Left forelimb (tissue), 1 donor: ENCODE data around the gene ARL4A.
"Not testable (repeated sequence)": the region's sequence is repeated elsewhere in the genome, so short reads cannot be mapped to it uniquely, and the experiment has no call there.

Experiments
- DNase-seq: peaks from one replicate; pipeline ENCODE4 v3.0.0-alpha.2; 2018; ENCODE audit warnings: low spot score

ARL4A gene

DNA sequence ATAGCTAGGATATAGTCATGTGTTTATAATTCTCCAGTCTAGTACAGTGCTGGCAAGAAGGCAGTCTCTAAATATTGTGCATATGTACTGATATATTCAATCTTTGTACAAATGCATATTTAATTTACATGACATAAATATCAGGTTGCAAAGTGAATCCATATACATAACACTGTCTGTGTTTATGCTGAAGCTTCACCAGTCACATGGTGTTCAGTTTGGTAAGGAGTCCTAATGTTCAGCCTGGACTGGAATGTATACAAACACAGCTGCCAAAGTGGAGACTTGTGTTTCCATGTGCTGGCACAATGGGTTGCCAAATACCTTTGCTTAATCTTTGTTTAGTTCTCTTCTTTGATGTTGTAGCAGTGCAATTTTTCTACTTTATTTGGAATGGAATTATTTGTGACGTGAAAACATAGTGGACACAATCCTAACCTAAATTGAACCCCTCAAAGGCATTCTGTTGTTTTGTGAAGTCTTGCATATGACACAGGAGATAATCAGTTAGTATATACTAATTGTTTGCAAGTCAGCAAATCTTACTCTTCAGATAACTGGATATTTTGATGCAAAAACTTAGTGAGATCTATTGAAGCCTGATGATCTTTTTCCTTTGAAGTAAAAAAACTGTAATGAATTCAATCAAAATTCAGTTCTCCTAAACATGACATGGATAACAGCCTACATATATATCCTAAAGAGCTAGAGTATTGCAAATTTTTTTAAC lies 17.3 kb upstream of the ARL4A start:
- DNase-seq, result no peak

DNA sequence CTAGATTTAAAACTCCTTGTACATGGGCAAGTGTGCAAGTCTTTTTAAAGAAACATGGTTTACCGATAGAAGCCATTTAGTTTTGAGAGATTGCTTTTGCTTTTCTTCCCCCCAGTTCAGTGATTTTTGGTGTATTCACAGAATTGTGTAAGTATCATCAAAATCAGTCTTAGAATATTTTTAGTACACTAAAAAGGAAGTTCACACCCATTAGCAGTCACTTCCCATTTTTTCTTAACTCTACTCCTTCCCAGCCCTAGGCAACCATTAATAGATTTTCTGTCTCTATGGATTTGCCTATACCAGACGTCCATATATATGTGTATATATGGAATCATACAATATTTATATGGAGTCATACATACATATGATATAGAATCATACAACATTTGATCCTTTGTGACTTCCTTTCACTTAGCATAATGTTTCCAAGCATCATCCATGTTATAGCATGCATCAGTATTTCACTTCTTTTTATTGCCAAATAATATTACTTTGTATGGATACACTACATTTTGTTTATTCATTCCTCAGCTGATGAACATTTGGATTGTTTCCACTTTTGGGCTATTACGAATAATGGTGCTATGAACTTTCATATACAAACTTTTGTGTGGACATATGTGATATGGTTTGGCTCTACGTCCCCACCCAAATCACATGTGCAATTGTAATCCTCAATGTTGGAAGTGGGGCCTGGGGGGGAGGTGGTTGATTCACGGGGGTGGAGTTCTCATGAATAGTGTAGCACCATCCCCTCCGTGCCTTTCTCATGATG lies 16.5 kb upstream of the ARL4A start:
- DNase-seq, result no peak

DNA sequence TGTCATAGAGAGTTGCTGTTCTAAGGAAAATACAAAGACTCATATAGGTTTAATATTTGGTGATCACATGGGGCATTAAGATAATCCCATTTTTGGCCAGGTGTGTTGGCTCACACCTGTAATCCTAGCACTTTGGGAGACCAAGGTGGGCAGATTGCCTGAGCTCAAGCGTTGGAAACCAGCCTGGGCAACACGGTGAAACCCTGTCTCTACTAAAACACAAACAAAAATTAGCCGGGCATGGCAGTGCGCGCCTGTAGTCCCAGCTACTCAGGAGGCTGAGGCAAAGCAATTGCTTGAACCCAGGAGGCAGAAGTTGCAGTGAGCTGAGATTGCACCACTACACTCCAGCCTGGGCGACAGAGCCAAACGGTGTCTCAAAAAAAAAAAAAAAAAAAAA lies 14.0 kb upstream of the ARL4A start:
- not testable (repeated sequence) for DNase-seq

DNA sequence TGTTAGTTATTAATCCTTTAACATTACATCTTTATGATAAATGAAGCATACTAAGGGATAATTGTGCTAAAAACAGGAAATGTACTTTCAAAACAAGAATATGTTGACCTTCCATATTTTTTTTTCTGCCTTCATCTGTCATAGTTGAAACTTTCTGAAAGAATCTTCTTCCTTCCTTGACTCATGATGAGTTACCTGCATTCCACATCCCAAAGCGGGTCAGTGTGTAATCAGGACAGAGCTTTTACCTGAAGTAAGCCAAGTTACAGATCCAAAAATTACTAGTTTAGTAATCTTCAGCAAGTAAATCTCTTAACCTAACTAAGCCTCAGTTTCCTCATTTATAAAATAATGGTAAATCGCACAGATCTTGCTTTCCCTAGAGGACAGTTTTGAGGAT lies 13.4 kb upstream of the ARL4A start:
- DNase-seq, result no peak

DNA sequence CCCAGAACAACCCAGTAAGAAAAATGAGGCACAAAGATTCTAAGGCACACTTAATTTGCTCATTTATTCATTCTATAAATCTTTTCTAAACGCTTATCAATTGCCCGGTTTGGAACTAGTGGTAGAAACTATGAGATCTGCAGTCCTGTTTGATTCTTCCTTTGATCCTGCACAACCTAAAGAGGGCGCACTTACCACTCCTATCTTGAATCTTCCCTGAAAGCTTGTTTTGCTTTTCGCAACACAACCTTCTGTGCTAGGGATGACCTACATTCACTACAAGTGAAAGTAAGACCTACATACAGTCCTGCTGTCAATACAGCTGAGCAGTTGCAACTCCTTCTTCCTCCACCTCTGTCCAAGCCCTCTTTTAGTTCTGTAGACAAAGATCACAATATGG lies 12.6 kb upstream of the ARL4A start:
- no peak for DNase-seq

DNA sequence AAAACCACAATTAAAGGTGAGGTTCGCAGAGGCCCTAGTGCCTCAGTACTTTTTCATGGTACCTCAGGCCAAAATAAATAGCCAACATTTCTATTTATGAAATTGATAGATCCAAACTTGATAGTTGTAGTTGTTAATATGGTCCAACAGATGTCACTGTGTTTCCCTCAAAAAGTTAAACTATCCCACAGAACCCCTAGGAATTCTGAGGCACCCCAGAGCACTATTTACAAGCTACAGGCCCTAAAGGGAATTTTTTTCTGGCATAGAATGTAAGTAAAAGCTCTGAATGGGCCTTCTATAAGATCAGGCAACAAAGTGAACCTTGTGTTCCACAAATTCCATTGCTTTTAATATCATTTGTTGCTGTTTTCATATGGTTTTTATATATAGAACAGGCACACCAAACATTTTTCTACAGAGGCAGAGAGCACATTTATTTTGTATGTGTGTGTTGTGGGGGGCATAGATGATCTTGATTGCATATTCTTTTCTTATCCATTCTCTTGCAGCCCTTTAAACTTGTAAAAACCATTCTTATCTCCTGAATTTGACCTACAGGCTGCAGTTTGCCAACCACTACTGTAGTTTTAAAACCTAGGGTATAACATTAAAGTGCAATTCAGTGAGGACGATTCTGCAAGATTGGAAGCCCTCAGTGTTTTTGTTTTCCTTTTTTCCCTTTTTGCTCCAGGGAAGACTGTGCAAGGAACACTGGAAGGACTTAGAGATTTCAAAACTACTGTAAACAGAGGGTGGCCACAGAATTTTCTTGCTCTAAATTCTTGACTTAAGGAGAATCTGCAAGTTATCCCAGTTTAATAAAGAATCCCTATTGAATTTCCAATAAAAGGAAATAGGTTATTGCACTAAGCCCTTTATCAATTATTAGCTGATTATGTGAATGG lies 3.5 kb upstream of the ARL4A start:
- DNase-seq, result no peak

DNA sequence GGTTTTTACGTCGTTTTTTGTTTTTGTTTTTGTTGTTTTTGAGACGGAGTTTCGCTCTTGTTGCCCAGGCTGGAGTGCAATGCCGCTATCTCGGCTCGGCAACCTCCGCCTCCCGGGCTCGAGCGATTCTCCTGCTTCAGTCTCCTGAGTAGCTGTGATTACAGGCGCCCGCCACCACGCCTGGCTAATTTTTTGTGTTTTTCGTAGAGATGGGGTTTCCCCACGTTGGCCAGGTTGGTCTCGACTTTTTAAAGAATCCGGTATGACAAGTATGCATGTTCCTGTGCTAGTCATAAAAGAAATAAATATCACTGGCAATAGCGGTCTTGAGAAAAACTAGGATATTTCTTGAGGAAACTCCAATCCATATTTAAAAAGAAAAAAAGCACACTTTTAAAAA lies 2.7 kb upstream of the ARL4A start:
- no peak for DNase-seq

DNA sequence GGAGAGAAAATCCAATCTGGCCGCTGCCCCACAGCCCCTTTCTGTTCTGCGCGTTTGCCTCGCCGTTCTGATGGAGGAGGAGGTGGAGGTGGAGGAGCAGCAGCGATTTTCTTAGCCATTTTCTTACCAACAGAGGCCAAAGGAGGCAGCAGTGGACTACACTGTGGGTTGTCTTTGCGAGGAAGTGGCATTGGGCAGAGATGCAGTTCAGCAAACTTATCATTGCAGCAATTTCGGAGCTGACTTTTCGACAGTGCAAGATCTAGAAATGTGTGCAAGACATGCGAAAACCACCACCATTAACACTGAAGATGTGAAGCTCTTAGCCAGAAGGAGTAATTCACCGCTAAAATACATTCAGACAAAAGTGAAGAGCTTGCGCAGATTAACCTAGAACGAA lies 1.9 kb upstream of the ARL4A start:
- DNase-seq, result no peak

DNA sequence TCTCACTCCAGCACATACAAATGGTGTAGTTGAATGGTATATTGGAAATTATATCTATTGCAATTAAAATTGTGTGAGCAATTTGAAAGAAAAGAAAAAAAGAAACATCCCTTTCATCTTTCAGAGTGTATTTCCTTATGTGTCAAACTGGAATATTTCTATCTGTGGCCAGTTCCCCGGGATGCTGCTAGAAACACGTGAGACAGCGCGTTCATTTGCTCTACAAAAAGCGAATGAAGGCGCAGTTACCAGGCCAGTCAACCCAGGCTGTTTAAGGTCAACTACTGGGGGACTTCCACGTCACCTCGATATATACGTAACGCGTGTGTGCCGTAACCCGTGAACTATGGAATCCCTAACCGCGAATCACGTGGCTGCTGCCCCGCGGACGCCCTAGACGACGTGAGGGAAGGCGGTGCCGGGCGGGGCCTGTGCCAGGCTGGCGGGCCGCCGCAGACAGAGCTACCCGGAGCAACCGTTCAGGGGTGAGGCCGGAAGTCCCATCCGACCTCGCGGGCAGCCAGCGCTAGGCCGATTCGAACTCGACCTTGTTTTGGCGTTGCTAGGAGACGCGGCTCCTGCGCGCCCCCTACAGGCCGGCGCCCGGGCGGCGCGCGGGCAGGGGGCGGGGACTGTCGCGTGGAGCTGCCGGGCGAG lies 1.1 kb upstream of the ARL4A start:
- DNase-seq, result peak; percentile 95

DNA sequence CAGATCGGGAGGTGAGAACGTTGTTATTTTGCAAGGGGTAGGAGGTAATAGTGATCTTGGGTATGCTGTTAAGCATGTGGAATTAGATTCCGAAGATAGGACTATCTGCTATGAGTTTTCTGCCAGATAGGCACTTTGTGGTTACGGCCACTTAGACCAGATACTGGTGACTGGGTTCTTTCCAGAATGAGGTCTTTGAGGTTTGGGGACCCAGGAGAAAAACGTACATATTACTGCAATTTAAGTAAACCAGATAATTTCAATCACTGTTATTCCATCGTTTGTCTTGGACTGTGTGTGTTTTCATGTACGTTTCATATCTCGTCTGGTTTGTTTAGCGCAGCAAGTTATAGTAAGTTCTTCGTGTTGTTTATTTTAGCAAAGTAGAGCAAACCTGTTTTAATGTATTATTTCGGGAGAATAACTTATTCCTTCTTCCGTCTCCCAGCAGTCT lies 312 bp downstream of the ARL4A start:
- DNase-seq, result no peak

DNA sequence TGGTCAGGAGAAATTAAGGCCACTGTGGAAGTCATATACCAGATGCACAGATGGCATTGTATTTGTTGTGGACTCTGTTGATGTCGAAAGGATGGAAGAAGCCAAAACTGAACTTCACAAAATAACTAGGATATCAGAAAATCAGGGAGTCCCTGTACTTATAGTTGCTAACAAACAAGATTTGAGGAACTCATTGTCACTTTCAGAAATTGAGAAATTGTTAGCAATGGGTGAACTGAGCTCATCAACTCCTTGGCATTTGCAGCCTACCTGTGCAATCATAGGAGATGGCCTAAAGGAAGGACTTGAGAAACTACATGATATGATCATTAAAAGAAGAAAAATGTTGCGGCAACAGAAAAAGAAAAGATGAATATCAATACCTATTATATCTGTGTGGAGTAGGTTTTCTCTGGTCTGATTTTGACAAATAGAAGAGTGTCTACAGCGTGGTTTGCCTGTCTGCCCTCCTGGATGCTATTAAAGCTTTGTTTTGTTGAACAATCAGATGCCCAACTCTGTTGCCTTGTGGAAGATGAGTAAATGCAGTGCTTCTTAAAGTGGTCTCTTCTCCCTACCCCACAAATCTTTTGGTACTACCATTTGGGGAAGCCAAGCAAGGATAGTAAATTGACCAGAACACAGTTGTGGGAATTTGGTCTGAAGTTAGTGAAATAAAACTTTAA lies 1.2 kb downstream of the ARL4A start:
- not testable (repeated sequence) for DNase-seq

DNA sequence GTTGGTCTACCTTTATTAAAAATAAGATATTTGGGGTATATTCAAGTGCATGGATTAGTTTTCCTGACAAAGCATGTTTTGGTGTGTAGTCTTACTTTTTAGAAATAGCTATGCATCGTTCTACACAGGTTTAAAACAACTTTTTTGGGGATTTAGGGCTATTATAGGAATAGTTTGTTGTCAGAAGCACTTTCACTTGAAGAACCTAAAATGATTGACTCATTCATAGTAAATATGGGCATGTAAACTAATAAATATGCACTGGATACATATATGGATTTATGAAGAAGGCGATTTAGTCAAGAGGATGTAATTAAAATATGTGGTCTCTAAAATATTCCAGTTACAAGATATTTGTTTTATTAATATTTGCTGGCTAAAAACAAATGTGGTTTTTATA lies 2.0 kb downstream of the ARL4A start:
- DNase-seq, result no peak

DNA sequence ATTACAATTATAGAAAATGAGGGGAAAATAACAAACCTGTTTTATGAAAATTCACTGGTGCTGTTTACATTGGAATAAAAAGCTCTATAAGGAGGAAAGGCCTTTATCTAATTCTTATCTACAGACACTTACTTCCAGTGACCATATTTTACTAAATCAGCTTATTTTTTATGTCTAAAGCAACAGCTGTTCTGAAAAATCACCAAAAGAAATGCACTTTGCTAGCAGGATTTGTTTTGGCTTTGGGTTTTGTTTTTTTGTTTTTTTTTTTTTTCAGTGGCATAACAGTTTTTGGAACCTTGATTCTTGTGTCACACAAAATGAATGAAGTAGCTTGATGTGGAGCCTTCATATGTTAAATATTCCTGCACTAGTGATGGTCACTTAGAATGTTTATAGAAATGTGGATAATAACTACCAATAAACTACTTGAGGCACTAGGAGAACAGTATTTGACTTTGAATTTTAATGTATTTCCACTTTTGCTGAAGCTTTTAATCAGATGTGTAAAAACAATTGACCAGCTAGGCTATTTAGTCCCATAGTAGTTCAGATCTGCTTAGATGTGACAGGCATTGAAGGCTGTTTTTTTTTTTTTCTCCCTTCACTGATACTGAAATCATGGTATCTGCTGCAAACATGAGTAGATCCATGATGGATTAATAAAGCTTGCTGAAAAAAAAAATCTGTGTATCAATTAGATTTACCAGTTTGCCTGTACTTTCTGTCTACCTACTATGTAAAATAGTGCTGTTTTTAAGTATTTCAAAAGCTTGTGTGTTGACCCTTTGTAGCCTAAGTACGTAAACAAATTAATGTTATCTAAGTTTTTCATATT lies 2.8 kb downstream of the ARL4A start:
- DNase-seq, result no peak

DNA sequence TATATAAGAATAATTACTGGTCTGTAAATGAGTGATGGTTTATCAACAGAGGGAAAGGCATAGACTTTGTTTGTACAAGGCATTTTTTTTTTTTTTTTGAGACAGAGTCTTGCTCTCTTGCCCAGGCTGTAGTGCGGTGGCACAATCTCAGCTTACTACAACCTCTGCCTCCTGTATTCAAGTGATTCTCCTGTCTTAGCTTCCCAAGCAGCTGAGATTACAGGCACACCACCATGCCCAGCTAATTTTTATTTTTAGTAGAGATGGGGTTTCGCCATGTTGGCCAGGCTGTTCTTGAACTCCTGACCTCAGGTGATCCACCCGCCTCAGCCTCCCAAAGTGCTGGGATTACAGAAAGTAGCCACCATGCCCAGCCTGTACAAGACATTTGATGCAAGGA lies 4.0 kb downstream of the ARL4A start:
- not testable (repeated sequence) for DNase-seq

DNA sequence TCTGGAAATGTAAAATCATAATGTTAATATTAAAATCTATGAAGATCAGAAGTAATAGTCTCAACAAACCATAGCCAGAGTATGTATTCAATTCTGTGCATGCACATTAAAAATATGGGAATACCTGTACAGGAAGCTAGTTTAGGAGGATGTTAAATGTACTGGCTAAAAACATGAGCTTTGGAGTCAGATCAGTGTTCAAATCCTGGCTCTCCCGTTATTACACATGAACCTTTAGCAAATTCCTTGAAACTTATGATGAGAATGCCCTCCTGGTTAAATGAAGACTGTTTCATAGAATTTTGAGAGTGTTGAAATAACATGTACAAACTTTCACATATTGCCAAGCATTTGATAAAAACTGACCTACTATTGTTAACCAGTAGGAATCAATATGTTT lies 4.6 kb downstream of the ARL4A start:
- DNase-seq, result no peak

DNA sequence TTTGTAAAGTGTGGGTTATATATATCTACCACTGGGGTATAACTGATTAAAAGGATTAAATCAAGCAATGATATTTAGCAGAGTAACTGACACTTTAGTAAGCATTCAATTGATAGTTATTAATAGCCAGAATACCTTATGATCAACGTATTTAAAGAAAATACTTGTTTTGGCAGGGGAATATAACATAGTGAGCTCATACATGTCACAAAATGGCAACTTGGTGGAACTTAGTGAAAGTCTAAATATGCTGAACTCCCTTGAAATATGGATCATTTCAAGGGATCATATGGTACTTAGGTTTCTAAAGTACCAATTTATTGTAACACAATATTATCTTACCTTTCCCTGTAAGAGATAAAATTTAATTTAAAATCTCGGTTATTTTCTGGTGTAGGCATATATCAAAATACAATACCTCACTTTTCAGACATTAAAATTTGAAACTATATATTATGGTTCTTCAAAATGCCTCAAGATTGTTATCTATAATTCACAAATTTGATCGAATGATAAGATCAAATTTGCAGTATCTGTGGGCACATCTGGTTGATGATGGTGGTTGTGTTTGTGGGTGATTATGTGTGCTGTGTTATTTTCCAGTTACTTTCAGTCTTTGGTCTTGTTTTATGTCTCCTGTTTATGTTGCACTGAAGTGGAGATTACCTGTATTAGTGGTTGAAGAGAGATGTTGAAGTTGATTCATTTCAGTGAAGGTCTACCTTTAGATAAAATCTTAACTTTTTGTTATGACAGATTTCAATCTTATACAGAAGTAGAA lies 5.2 kb downstream of the ARL4A start:
- no peak for DNase-seq

DNA sequence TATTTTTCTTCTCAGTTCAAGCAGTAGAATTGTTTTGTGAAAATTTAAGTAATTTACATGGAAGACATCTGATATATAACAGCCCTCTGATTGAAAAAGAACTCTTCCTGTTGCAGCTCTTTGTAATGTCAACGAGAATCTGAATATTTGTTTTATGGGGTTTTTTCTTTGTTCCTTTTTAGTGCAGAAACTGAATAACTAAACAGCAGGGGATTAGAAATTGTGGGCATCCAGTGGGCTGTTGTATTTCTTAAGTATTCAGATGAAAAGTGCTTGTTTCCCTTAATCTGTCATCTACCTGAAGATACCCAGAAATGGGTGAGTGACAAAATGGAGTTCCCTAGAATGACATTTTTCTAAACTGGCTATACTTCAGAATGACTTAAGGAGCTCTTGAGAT lies 7.4 kb downstream of the ARL4A start:
- DNase-seq, result no peak

DNA sequence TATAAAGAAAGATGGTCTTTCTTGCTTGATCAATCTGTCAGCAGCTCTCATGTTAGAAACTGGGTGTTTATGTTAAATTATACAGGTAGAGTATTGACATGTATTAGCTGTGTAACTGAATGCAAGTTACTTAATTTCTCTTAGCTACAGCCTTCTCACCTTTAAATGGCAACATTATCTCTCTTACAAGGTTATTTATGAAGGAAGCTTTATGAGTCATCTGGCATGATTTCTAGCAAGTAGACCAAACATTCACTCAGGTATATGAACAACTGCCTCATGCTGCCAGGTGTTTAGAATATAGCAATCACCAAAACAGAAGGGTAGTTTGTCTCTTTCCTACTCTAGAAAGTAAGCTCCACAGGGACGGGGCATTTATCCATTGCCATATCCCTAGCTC lies 8.5 kb downstream of the ARL4A start:
- DNase-seq, result no peak

DNA sequence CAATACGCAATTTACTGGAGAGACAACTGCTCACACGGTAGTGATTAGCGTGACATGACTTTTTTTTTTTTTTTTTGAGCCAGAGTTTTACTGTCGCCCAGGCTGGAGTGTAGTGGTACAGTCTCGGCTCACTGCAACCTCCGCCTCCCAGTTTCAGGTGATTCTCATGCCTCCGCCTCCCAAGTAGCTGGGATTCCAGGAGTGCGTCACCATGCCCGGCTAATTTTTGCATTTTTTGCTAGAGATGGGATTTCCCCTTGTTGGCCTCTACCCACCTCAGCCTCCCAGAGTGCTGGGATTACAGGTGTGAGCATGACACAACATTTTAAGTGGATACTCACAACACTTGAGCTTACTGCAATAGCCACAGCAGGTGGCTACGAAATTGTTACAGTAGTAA lies 11.9 kb downstream of the ARL4A start:
- DNase-seq, result no peak

DNA sequence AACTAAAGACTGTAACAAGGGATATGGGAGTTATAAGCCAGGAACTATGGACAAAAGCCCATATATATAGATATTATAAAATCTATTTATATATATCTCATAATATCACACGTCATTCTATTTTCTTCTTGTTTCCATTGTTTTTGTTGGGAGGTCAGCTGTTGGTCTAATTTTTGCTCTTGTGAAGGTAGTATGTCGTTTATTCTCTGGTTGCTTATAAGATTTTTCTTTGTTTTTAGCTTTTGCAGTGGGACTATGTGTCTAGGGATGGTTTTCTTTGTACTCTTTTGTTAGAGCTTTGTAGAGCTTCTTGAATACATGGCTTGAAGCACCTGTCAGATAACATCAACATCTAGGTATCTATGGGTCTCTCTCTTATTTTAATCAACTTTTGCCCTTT lies 14.0 kb downstream of the ARL4A start:
- DNase-seq, result no peak
